K562 (cell line): Measurements from ENCODE around the gene ORC2. TPM values are rescaled to one million over a fixed set of nuclear protein-coding genes. Genes with fewer than 3 reads are reported as not detected.

Source experiments
- ATAC-seq: fragments of 200-7000 bp; cut with Tn5 transposase; 3 replicates; pipeline ENCODE4 v1.9.1; 2020; ENCODE audit warnings: moderate library complexity
- BruUV-seq: library from RNA; stranded (reverse); fragments of 400-500 nt; replicated peaks from 2 replicates; lab custom pipeline; 2021; lab: Mats Ljungman, UMichigan
- CTCF ChIA-PET: fragments of 300-600 bp; formaldehyde crosslinking; extraction: SDS; loops from one replicate; lab custom pipeline; 2021; ENCODE audit warnings: low intra/inter-chr PET ratio; lab: Yijun Ruan, JAX
- POLR2A ChIA-PET: fragments of 300-600, 350-650 bp; sonication (Branson Sonifier 250); formaldehyde crosslinking; extraction: SDS; loops from one replicate; lab custom pipeline; 2021; ENCODE audit warnings: antibody characterized with exemption, inconsistent platforms; lab: Yijun Ruan, JAX
- DNase-seq, 4 experiments: peaks; one replicate each; pipeline versions ENCODE4 v3.0.0 to v3.0.0-alpha.2; 2011 to 2018; ENCODE audit warnings: low spot score in 3 of 4, mixed read lengths in 3 of 4; ENCODE audit errors: extremely low read depth in 1 of 4
- FAIRE-seq: peaks from 2 replicates; lab custom pipeline; 2011; peaks lifted over from hg19 to GRCh38; lab: Jason Lieb, UNC
- H2AFZ ChIP-seq: 2 replicates; pipeline ENCODE4 v1.6.0; 2011; ENCODE audit warnings: low read depth, low read length, control low read depth, inconsistent platforms
- H3K27ac ChIP-seq: fragments of 200-600 bp; 3 replicates; pipeline ENCODE4 v1.8.0; 2011; ENCODE audit warnings: low read depth, mild to moderate bottlenecking, control low read depth, inconsistent platforms, low read length, moderate library complexity, mixed read lengths; ENCODE audit errors: extremely low read depth
- H3K27me3 ChIP-seq, 2 experiments: fragments of 300-600 bp in 1 of 2; 2 replicates in 1 of 2; 3 replicates in 1 of 2; pipeline versions ENCODE4 v1.6.0 to v1.8.0; 2011; ENCODE audit warnings: inconsistent platforms in 2 of 2, low read length in 2 of 2, mild to moderate bottlenecking in 1 of 2, mixed read lengths in 1 of 2, moderate library complexity in 1 of 2; ENCODE audit not compliant: control insufficient read depth in 2 of 2, insufficient read depth in 2 of 2
- H3K36me3 ChIP-seq: fragments of 300-600 bp; 3 replicates; pipeline ENCODE4 v1.8.0; 2011; ENCODE audit warnings: mild to moderate bottlenecking, low read length, inconsistent platforms; ENCODE audit not compliant: control insufficient read depth, insufficient read depth
- H3K4me1 ChIP-seq, 2 experiments: fragments of 200-600 bp in 1 of 2; replicated peaks in 1 of 2; 2 replicates in 1 of 2; 3 replicates in 1 of 2; pipeline versions ENCODE4 v1.5.1 to v1.8.0; 2011; ENCODE audit warnings: inconsistent platforms in 2 of 2, low read length in 2 of 2, mild to moderate bottlenecking in 1 of 2, mixed read lengths in 1 of 2, moderate library complexity in 1 of 2; ENCODE audit not compliant: control insufficient read depth in 2 of 2, insufficient read depth in 2 of 2
- H3K4me2 ChIP-seq: 2 replicates; pipeline ENCODE4 v1.6.1; 2011; ENCODE audit warnings: low read length, control low read depth, inconsistent platforms, mixed read lengths; ENCODE audit not compliant: insufficient read depth
- H3K4me3 ChIP-seq: fragments of 200-600 bp; sonication (generic), shearing (Covaris generic); 2 replicates; pipeline ENCODE4 v1.5.1; 2016; ENCODE audit warnings: control low read depth, inconsistent platforms
- H3K79me2 ChIP-seq: fragments of 200-600 bp; 3 replicates; pipeline ENCODE4 v1.8.0; 2011; ENCODE audit warnings: low read length, inconsistent platforms; ENCODE audit not compliant: control insufficient read depth, insufficient read depth
- H3K9ac ChIP-seq, 2 experiments: 2 replicates each; pipeline versions ENCODE4 v1.6.0 to v1.6.1; 2011; ENCODE audit warnings: low read depth in 2 of 2, low read length in 2 of 2, control low read depth in 1 of 2, inconsistent platforms in 1 of 2, mild to moderate bottlenecking in 1 of 2, mixed read lengths in 1 of 2; ENCODE audit not compliant: insufficient read depth in 1 of 2
- H3K9me1 ChIP-seq: one replicate; pipeline ENCODE4 v1.6.0; 2011; ENCODE audit warnings: inconsistent platforms, mild to moderate bottlenecking, low read length, moderate library complexity; ENCODE audit not compliant: control insufficient read depth, insufficient read depth
- H3K9me3 ChIP-seq: replicated peaks from 2 replicates; pipeline ENCODE4 v1.5.1; 2011; ENCODE audit warnings: low read depth, low read length, inconsistent platforms; ENCODE audit not compliant: control insufficient read depth, insufficient read depth
- H4K20me1 ChIP-seq: replicated peaks from 2 replicates; pipeline ENCODE4 v1.6.1; 2011; ENCODE audit warnings: low read length, inconsistent platforms, mixed read lengths; ENCODE audit not compliant: control insufficient read depth, insufficient read depth
- CAMTA2 ChIP-seq: fragments of 250-450 bp; sonication (Bioruptor Pico); conservative IDR thresholded peaks from 2 replicates; pipeline ENCODE4 v1.5.1; 2022
- ESRRA ChIP-seq: fragments of 450-650 bp; IDR thresholded peaks from 2 replicates; pipeline ENCODE4 v1.6.1; 2014; ENCODE audit warnings: low read depth, mild to moderate bottlenecking, moderate library complexity, borderline replicate concordance
- GATA2 ChIP-seq: sonication (generic); formaldehyde crosslinking; IDR thresholded peaks from 2 replicates; pipeline ENCODE4 v1.4.0; 2020; ENCODE audit warnings: mild to moderate bottlenecking, missing genetic modification reagents
- HNRNPL ChIP-seq: fragments of 200-400 bp; formaldehyde crosslinking; IDR thresholded peaks from 2 replicates; pipeline ENCODE4 v1.6.1; 2017; ENCODE audit warnings: low read depth, mild to moderate bottlenecking, low read length
- ILK ChIP-seq: fragments of 450-650 bp; IDR thresholded peaks from 2 replicates; pipeline ENCODE4 v1.6.1; 2016; ENCODE audit warnings: missing genetic modification characterization, low read depth, mild to moderate bottlenecking, missing compliant biosample characterization, moderate library complexity, borderline replicate concordance
- KAT2B ChIP-seq: IDR thresholded peaks from one replicate; pipeline ENCODE4 v1.6.1; 2012; ENCODE audit warnings: low read depth, mild to moderate bottlenecking, control low read depth, inconsistent platforms, low read length, moderate library complexity
- MEIS2 ChIP-seq: fragments of 450-650 bp; IDR thresholded peaks from 2 replicates; pipeline ENCODE4 v1.6.1; 2014; ENCODE audit warnings: mild to moderate bottlenecking; ENCODE audit not compliant: partially characterized antibody
- NCOA4 ChIP-seq: fragments of 450-650 bp; IDR thresholded peaks from 2 replicates; pipeline ENCODE4 v1.6.1; 2018; ENCODE audit warnings: mild to moderate bottlenecking; ENCODE audit not compliant: partially characterized antibody
- NFATC3 ChIP-seq: fragments of 450-650 bp; IDR thresholded peaks from 2 replicates; pipeline ENCODE4 v1.6.1; 2017; ENCODE audit warnings: mild to moderate bottlenecking
- NUFIP1 ChIP-seq: fragments of 450-650 bp; IDR thresholded peaks from 2 replicates; pipeline ENCODE4 v1.6.1; 2018; ENCODE audit not compliant: partially characterized antibody
- POLR3A ChIP-seq: IDR thresholded peaks from 2 replicates; pipeline ENCODE4 v1.6.1; 2011; ENCODE audit warnings: borderline replicate concordance, mild to moderate bottlenecking, moderate library complexity; ENCODE audit not compliant: insufficient read length, insufficient read depth; ENCODE audit errors: extremely low read depth
- SNRNP70 ChIP-seq: fragments of 200-400 bp; formaldehyde crosslinking; optimal IDR thresholded peaks from 2 replicates; pipeline ENCODE3; 2017; ENCODE audit warnings: low read depth, low read length
- ZEB2 ChIP-seq: fragments of 450-650 bp; IDR thresholded peaks from 2 replicates; pipeline ENCODE4 v1.6.1; 2016
- ZNF239 ChIP-seq: fragments of 250-450 bp; sonication (Bioruptor Pico); IDR thresholded peaks from 2 replicates; pipeline ENCODE4 v1.4.0; 2020; ENCODE audit warnings: mild to moderate bottlenecking
- ZNF280A ChIP-seq: fragments of 450-650 bp; IDR thresholded peaks from 2 replicates; pipeline ENCODE4 v1.6.1; 2018; ENCODE audit warnings: mild to moderate bottlenecking, low read depth; ENCODE audit not compliant: partially characterized antibody
- ZNF408 ChIP-seq: fragments of 250-450 bp; sonication (Bioruptor Pico); IDR thresholded peaks from 2 replicates; pipeline ENCODE4 v1.4.0; 2020; ENCODE audit warnings: low read depth, mild to moderate bottlenecking, moderate library complexity
- ZNF511 ChIP-seq: sonication (generic); formaldehyde crosslinking; IDR thresholded peaks from 2 replicates; pipeline ENCODE4 v1.8.0; 2022; ENCODE audit warnings: mild to moderate bottlenecking, missing genetic modification reagents
- ZNF766 ChIP-seq: fragments of 200-800 bp; sonication (Bioruptor generic); conservative IDR thresholded peaks from 2 replicates; pipeline ENCODE4 v1.6.1; 2016; ENCODE audit warnings: missing genetic modification characterization, missing compliant biosample characterization
- ZZZ3 ChIP-seq: fragments of 450-650 bp; IDR thresholded peaks from 2 replicates; pipeline ENCODE4 v1.6.1; 2016; ENCODE audit warnings: antibody characterized with exemption, mild to moderate bottlenecking, moderate library complexity
- WGBS: fragments of 100-300 bp; shearing (Covaris generic); methylation state at CpG from one replicate; pipeline ENCODE4 v1.1.6; 2016; ENCODE audit warnings: low coverage, mixed read lengths; ENCODE audit not compliant: insufficient coverage; ENCODE audit errors: missing lambda C conversion rate; 5-methylcytosine and 5-hydroxymethylcytosine counted together
- in situ Hi-C: fragments of 300-500 bp; cut with MboI; formaldehyde crosslinking; loops from 4 replicates; pipeline ENCODE4 v1.15.0; 2018; ENCODE audit warnings: inconsistent platforms, mixed read lengths
- intact Hi-C: fragments of 100-400 bp; cut with micrococcal nuclease; formaldehyde crosslinking; loops from 2 replicates; pipeline ENCODE4 v1.14.2; 2022
- polyA plus RNA-seq, 8 experiments: library from polyadenylated mRNA; depleted of rRNA in 4 of 8; stranded (reverse) in 5 of 8; unstranded in 3 of 8; fragments of >200 nt; fragmentation: Nextera tagmentation in 2 of 8; fragmentation: Illumina TruSeq in 1 of 8; extraction: Ambion mirVana in 2 of 8; extraction: Trizol in 1 of 8; gene quantifications; 2 replicates each; pipeline versions ENCODE4 v1.2.1 to v1.2.3, GENCODE V29; 2011 to 2014; ENCODE audit warnings: inconsistent platforms in 1 of 8, missing spikeins in 1 of 8
- total RNA-seq, 7 experiments: library from RNA; depleted of rRNA in 6 of 7; stranded (reverse); fragments of >200 nt in 6 of 7; fragmentation: Illumina TruSeq in 2 of 7; extraction: Trizol in 2 of 7; gene quantifications; 2 replicates each; pipeline versions ENCODE4 v1.2.1 to v1.2.3, GENCODE V29; 2011 to 2021; ENCODE audit warnings: low replicate concordance in 1 of 7

The ORC2 gene
- total and polyA plus RNA-seq, 9 of the 15 experiments (the other 6 are each of a cell fraction or from before 2014, with no cell fraction given), result 5.6 to 41.1 (median 19.0) TPM

- no peaks in the 10 kb centered on the region for H3K9me1 ChIP-seq
- FAIRE-seq (no peak), DNase-seq (no peak), ATAC-seq (peak; percentile 25; the same call in 1 of the 3 replicates)
- H3K4me2 ChIP-seq, result no peak overlapping the region
- no peak overlapping the region for H3K4me3 ChIP-seq
- no peaks in the 10 kb centered on the region for H3K79me2 ChIP-seq
- H3K9me3 ChIP-seq, result no peaks in the 10 kb centered on the region
- ChIA-PET POLR2A (interaction anchor here (1.0 to 1.7 kb wide), 5 partner anchors 9 to 15 kb away, joined by 3 to 6 read pairs (median 4); partner anchors contain the start of genes CLK1, NIF3L1 and PPIL3), CTCF (no interaction called here)
- H3K27ac ChIP-seq, result no peak overlapping the region
- H3K36me3 ChIP-seq, result peaks cover 70% of the 10 kb centered on the region
- no peaks in the 10 kb centered on the region for H4K20me1 ChIP-seq
- no TSS peak for BruUV-seq
- H2AFZ ChIP-seq, result no peak overlapping the region
- WGBS, result 86% methylated on average over 2 of the region's 2 CpGs
- peaks cover 0 to 5% of the 10 kb centered on the region in 2 experiments; a peak in 2 of 5 replicates for H3K4me1 ChIP-seq
- no peaks in the 10 kb centered on the region for H3K27me3 ChIP-seq
- in situ Hi-C loops, result no loop called here
- no peak overlapping the region for H3K9ac ChIP-seq
- intact Hi-C loops, result no loop called here
- TF ChIP-seq ZEB2, result no peak
- no peak for TF ChIP-seq ZZZ3
- TF ChIP-seq NUFIP1, result no peak
- TF ChIP-seq ZNF408 (CRISPR knock-in tag), result no peak
- TF ChIP-seq GATA2, result no peak
- no peak for TF ChIP-seq ZNF239 (CRISPR knock-in tag)
- TF ChIP-seq ZNF511 (CRISPR knock-in tag), result no peak
- TF ChIP-seq CAMTA2, result no peak
- no peak for TF ChIP-seq NCOA4
- no peak for TF ChIP-seq ILK (tag)
- TF ChIP-seq SNRNP70, result no peak
- TF ChIP-seq NFATC3, result no peak
- no peak for TF ChIP-seq KAT2B
- no peak for TF ChIP-seq ZNF766 (CRISPR knock-in tag)
- TF ChIP-seq MEIS2, result no peak
- no peak for TF ChIP-seq ESRRA
- no peak for TF ChIP-seq ZNF280A
- TF ChIP-seq HNRNPL, result no peak
- TF ChIP-seq POLR3A, result no peak
These were observed 85.1 kb downstream of the ORC2 start for GRCh38 chr2:200878289-200878880.
